Measurements from ENCODE around the gene HP. TPM values are rescaled to one million over a fixed set of nuclear protein-coding genes. Genes with fewer than 3 reads are reported as not detected.
"Not testable (repeated sequence)": the region's sequence is repeated elsewhere in the genome, so short reads cannot be mapped to it uniquely, and the experiment has no call there.

HP gene
- total RNA-seq, 2 experiments from 2014 or later, result not detected

DNA sequence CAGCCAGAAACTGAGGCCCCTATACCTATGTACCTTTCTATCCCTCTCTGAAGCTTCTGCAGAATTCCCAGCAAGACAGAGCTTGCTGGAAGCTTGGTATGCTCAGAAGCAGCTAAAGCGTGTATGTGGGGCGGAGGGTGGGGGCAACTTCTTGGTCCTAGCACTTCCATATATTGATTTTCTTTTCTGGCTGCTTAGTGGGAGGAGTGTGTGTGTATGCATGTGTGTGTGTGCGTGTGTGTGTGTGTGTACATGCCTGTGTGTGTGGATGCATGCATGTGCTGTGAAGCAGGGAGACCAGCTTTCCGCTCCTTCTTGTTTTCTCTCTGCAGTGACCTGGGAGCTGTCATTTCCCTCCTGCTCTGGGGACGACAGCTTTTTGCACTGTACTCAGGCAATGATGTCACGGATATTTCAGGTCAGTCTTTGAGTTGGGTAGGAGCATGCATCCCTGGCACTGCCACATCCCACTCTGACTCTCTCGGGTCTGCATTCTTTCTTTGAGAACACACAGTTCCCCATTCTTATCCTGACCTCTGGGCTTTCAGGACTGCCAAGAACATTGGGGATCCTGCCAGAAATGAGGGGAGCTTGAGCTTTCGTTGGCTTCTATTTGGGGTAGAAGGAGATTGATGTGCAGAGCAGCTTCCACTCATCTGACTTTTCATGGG, 19.4 kb downstream of the HP start:
- Mint-ChIP-seq H3K4me3 (no peak overlapping the region), H3K27ac (no peak overlapping the region), H3K36me3 (ENCODE audit: low read depth) (no peaks in the 10 kb centered on the region), H3K4me1 (ENCODE audit: low read depth) (no peaks in the 10 kb centered on the region), H3K27me3 (ENCODE audit: low read depth) (no peaks in the 10 kb centered on the region), H3K9me3 (ENCODE audit: insufficient read depth) (no peaks in the 10 kb centered on the region)
- DNase-seq, result no peak
- no peak for ATAC-seq
- CTCF ChIA-PET, result no interaction called here
- POLR2A ChIA-PET, result no interaction called here

DNA sequence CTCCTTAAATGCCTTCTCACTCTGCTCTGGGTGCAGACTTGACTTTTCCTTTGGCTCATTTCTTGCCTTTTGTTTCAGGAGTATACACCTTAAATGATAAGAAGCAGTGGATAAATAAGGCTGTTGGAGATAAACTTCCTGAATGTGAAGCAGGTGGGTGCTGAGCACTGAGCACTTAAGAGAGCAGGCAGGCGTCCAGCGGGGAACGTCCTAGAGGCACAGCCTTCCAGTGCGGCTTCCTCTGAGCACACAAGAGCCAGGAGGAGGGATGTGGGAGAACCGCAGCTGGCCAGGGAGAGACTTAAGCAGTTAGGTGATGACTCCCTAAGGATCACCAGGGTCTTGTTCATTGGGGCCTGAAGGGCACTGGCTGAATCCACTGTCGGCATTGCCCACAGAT, 20.8 kb downstream of the HP start:
- H3K27ac Mint-ChIP-seq, result not testable (repeated sequence)
- POLR2A ChIA-PET, result interaction anchor here (1.4 kb wide), 1 partner anchor 19 kb away, joined by 3 read pairs; the partner anchor contains the start of genes DHX38 and TXNL4B

DNA sequence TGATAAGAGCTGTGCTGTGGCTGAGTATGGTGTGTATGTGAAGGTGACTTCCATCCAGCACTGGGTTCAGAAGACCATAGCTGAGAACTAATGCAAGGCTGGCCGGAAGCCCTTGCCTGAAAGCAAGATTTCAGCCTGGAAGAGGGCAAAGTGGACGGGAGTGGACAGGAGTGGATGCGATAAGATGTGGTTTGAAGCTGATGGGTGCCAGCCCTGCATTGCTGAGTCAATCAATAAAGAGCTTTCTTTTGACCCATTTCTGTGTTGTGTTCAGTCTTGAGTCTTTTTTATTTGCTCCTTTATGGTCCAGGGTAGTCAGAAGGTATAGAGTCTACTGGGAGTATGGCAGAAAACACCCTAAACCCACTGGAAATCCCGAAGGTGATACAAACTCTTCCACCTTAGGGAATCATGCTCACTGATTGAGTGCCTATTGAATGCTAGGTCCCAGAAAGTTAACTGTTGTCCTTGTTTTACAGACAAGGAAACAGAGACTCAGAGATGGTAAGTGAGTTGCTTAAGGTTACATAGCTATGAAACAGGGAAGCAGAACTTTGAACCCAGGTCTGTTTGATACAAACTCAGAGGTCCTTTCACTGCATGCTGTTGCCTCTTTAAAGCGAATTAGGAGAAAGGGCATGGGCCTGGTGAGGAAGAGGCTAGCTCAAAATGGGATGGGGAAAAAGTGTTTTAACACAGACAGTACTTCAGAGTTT, 22.8 kb downstream of the HP start:
- ATAC-seq; POLR2A ChIA-PET; CTCF ChIA-PET; H3K9me3 Mint-ChIP-seq (ENCODE audit: insufficient read depth); H3K4me1 Mint-ChIP-seq (ENCODE audit: low read depth); H3K27me3 Mint-ChIP-seq (ENCODE audit: low read depth); DNase-seq; H3K4me3 Mint-ChIP-seq; H3K27ac Mint-ChIP-seq; H3K36me3 Mint-ChIP-seq (ENCODE audit: low read depth): not testable (repeated sequence)

More for the DNA sequence above, 20.8 kb downstream of the HP start:
- not testable (repeated sequence) for H3K4me1 Mint-ChIP-seq (ENCODE audit: low read depth); DNase-seq; H3K27me3 Mint-ChIP-seq (ENCODE audit: low read depth); ATAC-seq; H3K9me3 Mint-ChIP-seq (ENCODE audit: insufficient read depth); H3K36me3 Mint-ChIP-seq (ENCODE audit: low read depth); H3K4me3 Mint-ChIP-seq
- CTCF ChIA-PET, result interaction anchor here (1.2 kb wide), 1 partner anchor 8 kb away, joined by 3 read pairs; no protein-coding TSS in a partner anchor

DNA sequence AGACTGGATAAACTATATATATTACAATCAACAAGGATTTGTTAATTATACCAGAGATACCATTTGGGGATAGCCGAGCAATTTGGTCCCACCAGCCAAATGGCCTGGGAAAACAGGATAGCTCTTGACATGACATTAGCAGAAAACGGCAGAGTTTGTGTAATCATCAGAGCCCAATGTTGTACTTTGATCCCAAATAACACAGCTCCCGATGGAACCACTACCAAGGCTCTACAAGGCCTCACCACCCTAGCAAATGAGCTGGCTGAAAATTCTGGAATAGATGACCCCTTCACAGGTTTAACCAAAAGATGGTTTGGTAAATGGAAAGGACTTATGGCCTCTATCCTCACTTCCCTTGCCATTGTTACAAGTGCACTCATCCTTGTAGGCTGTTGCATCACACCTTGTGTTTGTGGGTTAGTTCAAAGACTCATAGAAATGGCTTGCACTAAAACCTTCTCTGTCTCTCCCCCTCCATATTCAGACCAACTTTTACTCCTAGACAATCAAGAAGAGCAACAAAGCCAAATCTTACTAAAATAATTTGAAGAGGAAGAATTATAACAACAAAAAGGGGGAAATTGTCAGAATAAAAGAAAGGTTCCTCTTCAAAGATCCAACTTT, 29.6 kb downstream of the HP start:
- Mint-ChIP-seq H3K4me1 (ENCODE audit: low read depth) (no peaks in the 10 kb centered on the region), H3K27ac (no peak overlapping the region), H3K9me3 (ENCODE audit: insufficient read depth) (peaks cover 6% of the 10 kb centered on the region), H3K36me3 (ENCODE audit: low read depth) (peaks cover 34% of the 10 kb centered on the region), H3K4me3 (no peak overlapping the region), H3K27me3 (ENCODE audit: low read depth) (no peaks in the 10 kb centered on the region)
- CTCF ChIA-PET, result no interaction called here
- no peak for DNase-seq
- POLR2A ChIA-PET, result interaction anchor here (0.6 to 0.8 kb wide), 2 partner anchors 9 to 1703 kb away, joined by 3 to 4 read pairs; partner anchors contain the start of genes DHX38 and TXNL4B
- ATAC-seq, result no peak

DNA sequence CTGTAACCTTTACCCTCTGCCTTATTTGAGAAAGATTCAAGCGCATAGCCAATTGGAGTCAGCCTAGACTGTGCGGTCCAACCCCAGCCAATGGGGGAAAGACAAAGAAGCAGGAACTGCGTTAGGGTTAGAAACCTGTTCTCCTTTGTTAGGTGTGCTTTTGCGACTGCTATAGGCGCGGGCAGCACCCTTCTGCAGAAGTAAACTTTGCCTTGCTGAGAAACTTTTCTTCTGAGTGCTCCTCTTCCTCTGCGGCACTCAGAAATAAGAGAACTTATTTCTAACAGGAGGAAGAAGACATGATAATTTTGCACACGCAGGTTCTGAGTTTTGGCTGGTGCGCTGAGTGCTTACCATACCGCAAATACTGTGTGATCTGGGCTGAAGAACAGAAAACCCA, 30.1 kb downstream of the HP start:
- peaks cover 39% of the 10 kb centered on the region for H3K36me3 Mint-ChIP-seq (ENCODE audit: low read depth)
- H3K27ac Mint-ChIP-seq, result no peak overlapping the region
- no peak for DNase-seq
- no peaks in the 10 kb centered on the region for H3K4me1 Mint-ChIP-seq (ENCODE audit: low read depth)
- H3K27me3 Mint-ChIP-seq (ENCODE audit: low read depth), result no peaks in the 10 kb centered on the region
- ChIA-PET CTCF (no interaction called here), POLR2A (no interaction called here)
- H3K9me3 Mint-ChIP-seq (ENCODE audit: insufficient read depth), result peaks cover 6% of the 10 kb centered on the region
- no peak for ATAC-seq
- no peak overlapping the region for H3K4me3 Mint-ChIP-seq

DNA sequence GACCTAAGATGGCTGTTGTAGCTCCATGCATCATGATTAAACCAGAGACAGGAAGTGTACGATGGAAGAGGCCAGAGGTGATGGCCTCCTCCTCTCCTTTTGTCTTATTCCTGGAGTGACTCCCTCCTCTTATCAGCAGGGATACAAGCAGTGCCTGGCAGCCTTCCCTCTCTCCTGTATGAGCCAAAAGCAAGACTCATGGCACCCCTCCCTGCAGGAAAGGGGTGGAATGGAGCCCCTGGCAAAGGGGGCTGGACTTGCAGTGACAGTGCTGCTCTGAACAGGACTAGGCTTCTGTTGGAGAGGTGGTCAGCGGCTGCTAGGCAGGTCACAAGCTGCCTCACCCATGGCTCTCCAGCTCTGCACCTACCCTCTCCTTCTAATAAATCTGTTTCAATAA, 30.7 kb downstream of the HP start:
- Mint-ChIP-seq H3K9me3 (ENCODE audit: insufficient read depth) (peaks cover 6% of the 10 kb centered on the region), H3K4me1 (ENCODE audit: low read depth) (no peaks in the 10 kb centered on the region), H3K36me3 (ENCODE audit: low read depth) (peaks cover 44% of the 10 kb centered on the region), H3K4me3 (no peak overlapping the region), H3K27ac (no peak overlapping the region), H3K27me3 (ENCODE audit: low read depth) (no peaks in the 10 kb centered on the region)
- ChIA-PET CTCF (interaction anchor here (0.8 kb wide), 1 partner anchor 520 kb away, joined by 3 read pairs; no protein-coding TSS in a partner anchor), POLR2A (no interaction called here)
- no peak for ATAC-seq
- DNase-seq, result no peak

DNA sequence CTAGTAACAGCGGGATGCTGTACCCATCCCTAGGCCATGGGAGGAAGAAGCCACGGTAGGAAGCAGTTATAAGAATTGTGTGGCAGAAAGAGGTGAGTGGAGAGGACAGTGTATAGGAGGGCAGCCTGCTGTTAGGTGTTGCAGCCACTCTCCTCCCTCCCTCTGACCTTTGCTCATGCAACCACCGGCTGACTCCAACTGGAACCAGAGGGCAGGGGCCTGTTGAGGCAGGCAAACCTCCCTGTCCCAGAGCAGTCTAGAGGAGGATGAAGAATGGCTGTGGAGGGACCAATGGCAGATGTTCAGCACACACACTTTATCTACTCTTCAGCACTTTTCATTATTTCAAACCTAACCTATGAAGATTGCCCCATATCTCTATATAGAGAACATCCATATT, 36.9 kb downstream of the HP start:
- Mint-ChIP-seq H3K27me3 (ENCODE audit: low read depth) (no peaks in the 10 kb centered on the region), H3K27ac (no peak overlapping the region), H3K36me3 (ENCODE audit: low read depth) (peaks cover 33% of the 10 kb centered on the region), H3K4me1 (ENCODE audit: low read depth) (peaks cover 34% of the 10 kb centered on the region), H3K9me3 (ENCODE audit: insufficient read depth) (no peaks in the 10 kb centered on the region), H3K4me3 (peak overlapping the region; percentile 96)
- POLR2A ChIA-PET, result no interaction called here
- no peak for ATAC-seq
- no peak for DNase-seq
- CTCF ChIA-PET, result interaction anchor here (5.4 kb wide), 1 partner anchor 24 kb away, joined by 25 read pairs; no protein-coding TSS in a partner anchor

DNA sequence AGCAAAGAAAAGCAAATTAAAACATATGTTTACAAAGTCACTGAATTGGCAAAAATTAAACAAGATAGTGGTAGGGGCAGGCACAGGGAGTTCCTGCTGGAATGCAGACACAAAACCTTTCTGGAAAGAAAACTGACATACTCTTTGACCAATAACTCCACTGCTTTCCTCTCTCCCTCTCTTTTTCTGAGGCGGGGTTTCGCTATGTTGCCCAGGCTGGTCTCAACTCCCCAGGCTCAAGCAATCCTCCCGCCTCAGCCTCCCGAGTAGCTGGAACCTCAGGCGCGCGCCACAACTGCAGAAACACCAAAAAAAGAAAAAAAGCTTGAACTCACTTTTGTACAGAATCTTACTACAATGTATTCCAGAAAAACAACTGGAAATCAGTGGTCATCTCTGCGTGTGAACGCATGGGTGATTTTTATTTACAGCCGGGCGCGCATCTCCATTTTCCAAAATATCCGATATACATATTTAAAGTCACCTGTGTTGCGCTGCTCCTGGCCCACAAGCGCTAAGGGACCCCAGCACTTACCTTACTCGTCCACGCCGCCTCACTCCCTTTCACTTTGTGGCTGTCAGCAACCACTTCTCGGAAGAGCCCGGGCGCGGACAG, 38.6 kb downstream of the HP start:
- Mint-ChIP-seq H3K27ac (peak overlapping the region; percentile 98), H3K9me3 (ENCODE audit: insufficient read depth) (no peaks in the 10 kb centered on the region), H3K36me3 (ENCODE audit: low read depth) (peaks cover 41% of the 10 kb centered on the region), H3K4me1 (ENCODE audit: low read depth) (peaks cover 34% of the 10 kb centered on the region), H3K27me3 (ENCODE audit: low read depth) (no peaks in the 10 kb centered on the region), H3K4me3 (peak overlapping the region; percentile 96)
- ChIA-PET POLR2A (interaction anchor here (0.7 to 1.9 kb wide), 7 partner anchors 9 to 680 kb away, joined by 3 to 7 read pairs (median 3); partner anchors contain the start of gene AP1G1), CTCF (interaction anchor here (1.0 to 5.4 kb wide), 3 partner anchors 26 to 132 kb away, joined by 3 to 25 read pairs (median 5); no protein-coding TSS in a partner anchor)
- ATAC-seq (peak; percentile 49), DNase-seq (no peak)

DNA sequence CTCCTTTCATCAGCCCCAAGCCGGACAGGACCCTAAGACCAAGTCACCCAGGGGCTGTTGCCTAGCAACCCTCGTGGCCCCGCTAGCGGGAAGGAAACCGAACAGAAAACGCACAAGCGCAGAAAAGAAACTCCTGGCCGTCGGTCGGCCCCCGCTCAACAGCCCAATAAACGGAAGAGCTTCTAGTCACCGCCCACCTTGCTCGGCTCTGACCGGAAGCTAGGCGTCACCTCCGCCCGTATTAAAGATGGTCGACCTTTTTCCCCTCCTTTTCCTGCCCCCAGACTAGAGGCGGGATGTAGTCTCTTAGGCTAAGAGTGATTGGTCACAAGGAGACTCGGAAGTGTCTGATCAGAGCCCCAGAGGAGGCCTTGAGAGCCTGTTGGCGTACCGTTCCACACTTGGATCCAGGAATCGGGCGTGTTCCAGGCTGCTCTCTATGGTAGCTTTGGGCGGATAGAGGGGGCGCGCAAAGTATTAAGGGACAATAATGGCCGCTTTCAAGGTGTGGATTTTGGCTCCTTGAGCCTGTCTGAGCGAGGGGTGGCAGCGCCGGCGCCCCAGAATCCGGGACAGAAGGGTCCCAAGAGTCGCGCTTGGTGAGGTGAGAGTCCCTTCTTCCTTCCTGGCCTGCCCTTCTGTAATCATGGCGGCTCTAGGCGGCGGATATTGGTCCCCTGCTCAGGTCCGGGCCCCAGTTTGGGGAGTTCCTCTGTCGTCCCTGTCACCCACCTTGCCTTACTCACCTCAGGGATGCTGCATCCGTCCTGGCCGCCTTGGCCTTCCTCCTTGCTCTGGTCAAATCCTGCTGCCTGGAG, 39.4 kb downstream of the HP start, which contains the start of the genes DHX38 and TXNL4B:
Gene DHX38, plus strand, starts transcription at position 400 of the 818 bp plus-strand sequence. CDS start 2,311 bp downstream, outside the sequence.
Gene TXNL4B, minus strand, starts transcription at position 173 of the 818 bp plus-strand sequence. CDS start 2,871 bp downstream, outside the sequence.
- Mint-ChIP-seq H3K36me3 (ENCODE audit: low read depth) (peaks cover 40% of the 10 kb centered on the region), H3K4me3 (peak within 1 kb of the TSS; percentile 96), H3K9me3 (ENCODE audit: insufficient read depth) (no peaks in the 10 kb centered on the region), H3K27me3 (ENCODE audit: low read depth) (no peaks in the 10 kb centered on the region), H3K27ac (peak within 1 kb of the TSS; percentile 98), H3K4me1 (ENCODE audit: low read depth) (peaks cover 34% of the 10 kb centered on the region)
- CTCF ChIA-PET, result interaction anchor here (1.0 to 5.4 kb wide), 3 partner anchors 27 to 132 kb away, joined by 3 to 25 read pairs (median 5); no protein-coding TSS in a partner anchor
- POLR2A ChIA-PET, result interaction anchor here (0.6 to 1.9 kb wide), 8 partner anchors 10 to 1117 kb away, joined by 3 to 7 read pairs (median 3); partner anchors contain the start of gene AP1G1
- DNase-seq (peak; percentile 96), ATAC-seq (peak; percentile 98)

DNA sequence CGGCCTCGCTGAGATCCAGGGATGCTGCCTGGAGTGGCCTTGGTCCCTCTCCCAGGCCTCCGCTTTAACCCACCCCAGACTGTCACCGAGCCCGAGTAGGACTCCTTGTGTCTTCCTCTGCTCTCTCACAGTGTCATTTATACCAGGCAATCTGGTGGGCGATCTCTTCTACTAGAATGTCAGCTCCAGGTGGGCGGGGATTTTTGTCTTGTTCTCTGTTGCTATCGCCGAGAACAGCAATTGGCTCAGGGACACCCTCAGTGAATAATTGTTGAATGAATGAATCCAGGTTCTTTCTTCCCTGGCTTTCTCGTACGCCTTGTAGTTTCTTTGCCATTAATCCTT, 39.9 kb downstream of the HP start:
- ATAC-seq, result peak; percentile 9
- POLR2A ChIA-PET, result interaction anchor here (0.6 to 1.9 kb wide), 3 partner anchors 19 to 1116 kb away, joined by 3 to 7 read pairs (median 3); no protein-coding TSS in a partner anchor
- Mint-ChIP-seq H3K27me3 (ENCODE audit: low read depth) (no peaks in the 10 kb centered on the region), H3K4me1 (ENCODE audit: low read depth) (peaks cover 34% of the 10 kb centered on the region), H3K4me3 (peak overlapping the region; percentile 96), H3K9me3 (ENCODE audit: insufficient read depth) (no peaks in the 10 kb centered on the region), H3K36me3 (ENCODE audit: low read depth) (peaks cover 36% of the 10 kb centered on the region), H3K27ac (peak overlapping the region; percentile 98)
- CTCF ChIA-PET, result interaction anchor here (1.4 to 5.4 kb wide), 4 partner anchors 27 to 529 kb away, joined by 3 to 25 read pairs (median 4); no protein-coding TSS in a partner anchor
- DNase-seq, result peak; percentile 49

All from activated CD8-positive, alpha-beta T cell treated with anti-CD3 and anti-CD28 coated beads, Interleukin-2, amount 10 ng/mL, durations not matched to agents 7 days and 5 days (primary cell).